NCI-H1105 (cell line): Measurements from ENCODE around the gene PTPRC.

Source experiments
- DNase-seq: peaks from one replicate; lab custom pipeline; 2025; lab: John Stamatoyannopoulos, UW

PTPRC gene

GRCh38 chr1:198620951-198621824, 17.7 kb upstream of the PTPRC start:
- no peak for DNase-seq

GRCh38 chr1:198622001-198622400, 16.8 kb upstream of the PTPRC start:
- no peak for DNase-seq

DNA sequence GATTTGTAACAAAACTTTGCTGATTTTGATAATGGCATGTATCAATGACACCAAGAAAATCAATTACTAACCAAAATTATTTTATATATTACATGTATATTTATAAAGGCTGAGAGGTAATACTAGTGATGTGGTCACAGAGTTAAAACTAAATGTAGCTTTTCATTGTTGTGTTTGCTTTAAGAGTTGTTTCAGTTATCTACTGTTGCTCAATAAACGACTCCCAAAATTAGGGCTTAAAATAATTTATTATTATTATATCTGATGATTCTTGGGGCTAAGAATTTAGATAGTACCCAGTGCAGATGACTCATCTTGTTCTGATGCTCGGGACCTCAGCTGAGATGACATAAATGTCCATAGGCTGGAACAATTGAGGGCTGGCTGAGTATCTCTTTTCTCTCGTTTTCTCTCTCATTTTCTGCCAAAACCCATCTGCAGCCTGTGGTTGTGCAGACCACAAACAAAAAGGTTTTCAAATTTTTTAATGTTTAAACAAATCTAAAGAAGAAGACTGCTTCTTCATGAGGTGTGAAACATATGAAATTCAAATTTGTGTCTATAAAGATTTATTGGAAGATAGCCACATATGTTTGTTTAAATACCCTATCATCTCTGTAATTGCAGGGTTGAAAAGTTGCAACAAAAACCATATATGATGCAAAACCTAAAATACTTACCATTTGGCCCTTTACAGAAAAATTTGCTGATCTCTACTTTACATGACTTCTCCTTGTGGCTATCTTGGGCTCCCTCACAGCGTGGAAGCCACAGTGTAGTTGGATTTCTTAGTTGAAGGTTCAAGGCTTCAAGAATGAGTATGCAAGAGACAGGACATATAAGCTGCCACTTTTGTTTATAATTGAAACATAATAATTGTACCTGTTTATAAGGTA, 14.8 kb upstream of the PTPRC start:
- no peak for DNase-seq

DNA sequence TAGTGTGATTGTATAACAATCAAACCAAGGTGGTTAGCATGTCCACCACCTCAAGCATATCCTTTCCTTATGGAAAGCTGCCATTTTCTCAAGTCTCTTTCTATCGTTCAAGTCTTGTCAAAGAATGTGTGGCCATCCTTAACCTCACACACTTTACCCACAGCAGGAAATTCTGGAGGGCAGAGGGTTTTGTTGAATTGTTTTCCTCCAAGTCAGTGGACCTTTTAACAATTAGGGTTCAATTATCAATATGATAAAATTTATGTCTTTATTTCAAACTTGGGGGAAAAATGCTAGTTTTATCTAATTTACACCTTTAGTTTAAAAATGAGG, 14.2 kb upstream of the PTPRC start:
- DNase-seq = no peak

GRCh38 chr1:198627436-198628066, 11.3 kb upstream of the PTPRC start:
- DNase-seq = no peak

DNA sequence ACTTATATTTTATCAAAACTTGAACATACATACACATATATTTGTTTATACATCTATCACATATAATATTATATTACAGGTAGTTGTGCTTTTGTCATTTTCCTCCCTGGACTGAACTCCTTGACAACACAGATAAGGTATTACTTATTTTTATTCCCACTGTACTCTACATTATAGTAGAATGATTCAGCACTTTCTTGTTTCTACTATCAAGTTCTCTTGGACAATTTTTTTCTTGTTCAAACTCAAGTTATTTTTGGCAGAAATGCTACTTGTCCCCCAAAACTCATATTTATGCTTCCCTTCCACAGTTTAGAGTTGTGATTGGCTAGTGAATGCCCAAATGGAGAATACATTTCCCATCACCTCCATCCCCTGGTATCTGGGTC, 10.8 kb upstream of the PTPRC start:
- no peak for DNase-seq

DNA sequence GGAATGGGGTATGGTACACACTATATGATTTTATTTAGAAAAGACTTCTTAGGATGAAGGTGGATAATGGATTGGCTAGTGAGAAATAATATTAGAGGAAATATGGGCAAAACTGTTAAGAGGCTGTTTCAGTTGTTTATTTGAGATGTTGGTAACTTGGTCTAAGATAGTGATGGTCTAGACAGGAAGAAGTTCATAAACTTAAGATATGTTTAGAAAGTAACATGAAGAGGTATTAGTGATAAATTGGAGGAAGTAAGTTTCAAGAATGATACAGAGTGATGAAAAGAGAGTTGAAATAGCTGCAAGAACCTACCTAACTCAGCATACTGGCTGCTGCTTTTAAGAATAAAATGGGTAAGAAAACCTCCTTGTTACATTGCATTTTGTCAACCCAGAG, 9.2 kb upstream of the PTPRC start:
- no peak for DNase-seq

DNA sequence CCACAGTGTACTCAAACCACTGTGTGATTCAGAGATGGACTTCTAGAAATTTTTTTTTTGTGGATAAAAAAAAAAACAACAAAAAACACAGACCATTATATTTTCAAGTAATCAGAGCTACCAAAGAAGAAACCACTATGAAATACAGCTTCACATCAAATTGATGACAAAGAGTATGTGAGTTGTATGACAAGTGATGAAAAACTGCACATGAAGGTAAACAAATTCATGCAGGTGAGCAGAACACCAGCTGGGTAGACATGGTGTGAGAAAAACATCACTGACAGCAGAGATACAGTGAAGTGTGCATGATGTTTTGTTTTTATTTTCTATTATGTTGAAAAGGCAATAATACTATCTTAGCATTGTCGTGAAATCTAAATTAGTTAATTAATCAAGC, 8.0 kb upstream of the PTPRC start:
- no peak for DNase-seq

- no peak for DNase-seq
These were observed 7.5 kb upstream of the PTPRC start for GRCh38 chr1:198631292-198631691.

- no peak for DNase-seq
These were observed 6.8 kb upstream of the PTPRC start for GRCh38 chr1:198632007-198632406.

DNA sequence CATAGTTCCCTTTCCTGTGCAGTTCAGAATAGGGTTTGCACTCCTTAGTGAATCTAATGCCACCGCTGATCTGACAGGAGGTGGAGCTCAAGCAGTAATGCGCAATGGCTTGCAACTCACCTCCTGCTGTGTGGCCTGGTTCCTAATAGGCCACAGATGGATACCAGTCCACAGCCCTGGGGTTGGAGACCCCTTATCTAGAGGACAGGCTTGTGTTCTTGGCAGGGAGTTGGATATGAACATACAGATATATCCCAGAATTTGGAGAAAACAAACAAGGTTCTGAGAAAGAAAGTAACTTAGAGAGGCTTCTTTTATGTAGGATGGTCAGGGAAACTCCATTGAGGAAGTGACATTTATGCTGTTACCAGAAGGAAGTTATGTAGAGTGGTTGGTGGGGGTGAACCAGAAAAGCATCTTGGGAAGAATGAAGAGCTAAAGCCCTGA, 5.1 kb upstream of the PTPRC start:
- DNase-seq = no peak

DNA sequence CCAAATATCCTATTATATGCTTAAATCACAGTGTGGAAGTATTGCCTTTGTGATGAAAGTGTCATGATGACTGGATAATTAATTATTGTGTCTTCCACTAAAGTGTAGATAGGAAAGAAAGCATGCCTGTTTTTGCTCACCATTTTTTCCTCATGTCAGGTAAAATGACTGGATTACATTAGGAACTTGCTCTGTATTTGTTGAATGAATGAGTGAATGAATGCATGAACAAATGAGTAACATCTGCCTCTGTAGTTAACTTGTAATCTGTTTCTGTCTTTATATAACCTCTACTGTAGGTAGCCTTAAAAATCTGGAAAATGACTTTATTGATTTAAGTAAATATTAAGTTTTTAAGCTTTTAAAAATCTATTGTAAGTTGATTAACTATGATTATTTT, 2.9 kb upstream of the PTPRC start:
- no peak for DNase-seq

GRCh38 chr1:198636391-198636790, 2.4 kb upstream of the PTPRC start:
- no peak for DNase-seq

DNA sequence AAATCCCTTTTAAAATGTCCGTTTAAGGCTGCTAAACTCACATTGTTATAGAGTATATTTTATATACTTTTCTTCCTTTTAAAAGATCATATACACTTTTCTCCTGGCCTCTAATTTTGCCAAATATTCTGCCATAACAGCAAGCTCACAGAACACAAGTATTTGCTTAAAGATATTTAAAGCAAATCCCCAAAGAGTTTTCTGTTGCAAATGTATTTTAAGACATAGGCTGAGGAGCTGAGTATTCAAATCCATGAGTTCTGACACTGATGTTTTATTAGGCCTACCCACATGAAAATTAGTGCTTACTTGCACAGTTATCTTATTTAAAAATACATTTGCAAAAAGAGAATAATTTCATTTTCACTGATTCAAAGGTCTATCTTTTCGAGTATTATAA, 1.7 kb upstream of the PTPRC start:
- no peak for DNase-seq

DNA sequence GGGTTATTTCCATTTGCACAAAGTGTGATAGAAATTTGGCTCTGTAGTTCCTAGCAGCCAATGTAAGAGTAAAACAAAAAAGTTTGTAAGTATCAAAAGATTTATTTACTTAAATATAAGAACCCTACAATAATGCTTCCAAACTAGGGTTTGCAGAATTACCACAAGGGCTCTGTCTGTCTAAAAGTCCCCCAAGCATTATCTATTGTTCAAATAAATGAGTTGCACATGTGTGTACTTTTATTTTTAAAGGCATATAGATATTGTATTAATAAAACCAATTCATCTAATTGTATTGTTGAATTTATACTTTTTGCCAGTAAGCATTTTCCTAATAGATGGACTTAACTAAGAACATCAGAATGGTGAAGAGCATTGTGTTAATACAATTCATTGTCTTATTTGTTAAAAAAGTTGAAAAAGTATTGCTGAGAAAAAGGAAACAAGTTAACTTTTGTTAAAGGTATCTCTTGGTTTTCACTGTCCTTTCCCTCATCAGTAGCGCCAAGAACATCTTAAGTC, 863 bp upstream of the PTPRC start:
- no peak for DNase-seq

DNA sequence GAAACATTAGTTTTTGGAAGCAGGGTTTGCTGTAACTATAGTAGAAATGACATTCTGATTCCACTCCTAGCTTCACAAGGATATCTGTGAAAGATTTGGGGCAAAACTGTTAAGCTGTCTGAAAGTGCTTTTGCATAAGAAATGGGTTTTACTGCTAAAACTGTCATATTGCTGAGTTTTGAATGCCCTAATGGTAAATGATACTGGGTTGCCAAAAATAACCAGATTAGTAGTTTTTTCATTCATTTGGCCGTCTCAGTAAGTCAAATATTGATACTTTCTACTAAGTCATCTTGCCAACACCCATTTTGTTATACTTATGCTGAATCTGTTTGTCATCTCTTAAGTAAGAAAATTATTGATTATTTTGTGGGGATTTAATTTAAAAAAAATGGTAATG, 399 bp upstream of the PTPRC start:
- DNase-seq = no peak

GRCh38 chr1:198639671-198640143, 867 bp downstream of the PTPRC start:
- no peak for DNase-seq

DNA sequence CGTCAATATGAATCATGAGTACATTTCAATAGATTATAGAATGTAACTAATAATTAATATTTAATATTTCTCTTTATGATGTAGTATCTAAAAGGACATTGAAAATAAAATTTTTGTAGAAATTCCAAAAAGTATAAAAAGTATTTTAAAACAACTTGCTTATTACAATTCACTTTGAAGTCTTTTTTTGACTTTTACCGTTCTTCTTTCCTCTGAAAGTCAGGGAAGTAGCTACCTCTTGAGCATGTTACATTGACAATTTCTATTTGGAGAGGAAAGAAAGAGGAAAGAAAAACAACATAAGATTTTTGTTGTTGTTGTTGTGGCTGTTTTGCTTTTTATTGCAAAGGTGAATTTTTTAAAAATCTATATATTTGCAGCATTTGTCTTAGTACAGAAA, 1.3 kb downstream of the PTPRC start:
- DNase-seq = no peak

DNA sequence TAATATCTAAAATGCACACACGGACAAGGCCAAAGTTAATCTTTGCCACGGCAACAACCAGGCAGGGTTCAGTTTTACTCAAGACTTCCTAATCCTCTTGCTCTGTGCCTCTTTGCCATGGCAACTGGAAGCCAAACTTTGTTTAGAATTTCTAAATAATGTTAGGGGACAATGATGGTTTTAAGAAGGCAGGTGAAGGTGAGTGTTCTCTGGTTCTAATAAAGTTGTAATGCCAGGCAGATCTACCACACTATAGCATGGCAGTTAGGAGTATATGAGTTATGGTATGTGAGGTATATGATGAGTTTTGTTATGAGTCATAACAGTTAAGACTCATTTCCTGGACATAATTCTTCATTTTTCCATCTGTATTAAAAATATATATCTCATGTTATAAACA, 2.7 kb downstream of the PTPRC start:
- no peak for DNase-seq

- DNase-seq = no peak
These were observed 3.3 kb downstream of the PTPRC start for GRCh38 chr1:198641966-198642668.

- no peak for DNase-seq
These were observed 4.1 kb downstream of the PTPRC start for GRCh38 chr1:198642983-198643382.

DNA sequence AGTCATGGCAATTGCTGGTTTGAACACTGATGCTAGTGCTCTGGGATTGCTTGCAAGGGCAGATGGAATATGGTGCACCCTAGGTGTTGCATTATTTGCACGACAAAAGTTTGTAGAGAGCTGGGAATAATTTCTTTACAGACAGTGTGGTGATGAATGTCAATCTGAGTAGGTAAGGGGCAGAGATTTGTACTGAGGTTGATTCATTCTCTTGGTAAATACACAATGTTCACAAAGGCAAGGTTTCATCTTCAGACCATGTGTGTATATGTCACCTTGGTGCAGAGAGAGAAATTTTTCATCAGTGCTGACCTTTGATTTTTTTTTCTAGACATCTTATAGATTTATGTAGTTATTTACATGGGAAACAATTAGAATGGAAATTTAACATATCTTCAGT, 5.0 kb downstream of the PTPRC start:
- no peak for DNase-seq
